GM12874 (cell line): Measurements from ENCODE around the gene CHID1.

Source experiments
- TF ChIP-seq, protein P1 (sequence below): IDR thresholded peaks from 2 replicates; pipeline ENCODE4 v1.5.1; 2011; ENCODE audit warnings: low read depth, mild to moderate bottlenecking, control low read depth, low read length, moderate library complexity; ENCODE audit not compliant: insufficient read depth

CHID1 gene

DNA sequence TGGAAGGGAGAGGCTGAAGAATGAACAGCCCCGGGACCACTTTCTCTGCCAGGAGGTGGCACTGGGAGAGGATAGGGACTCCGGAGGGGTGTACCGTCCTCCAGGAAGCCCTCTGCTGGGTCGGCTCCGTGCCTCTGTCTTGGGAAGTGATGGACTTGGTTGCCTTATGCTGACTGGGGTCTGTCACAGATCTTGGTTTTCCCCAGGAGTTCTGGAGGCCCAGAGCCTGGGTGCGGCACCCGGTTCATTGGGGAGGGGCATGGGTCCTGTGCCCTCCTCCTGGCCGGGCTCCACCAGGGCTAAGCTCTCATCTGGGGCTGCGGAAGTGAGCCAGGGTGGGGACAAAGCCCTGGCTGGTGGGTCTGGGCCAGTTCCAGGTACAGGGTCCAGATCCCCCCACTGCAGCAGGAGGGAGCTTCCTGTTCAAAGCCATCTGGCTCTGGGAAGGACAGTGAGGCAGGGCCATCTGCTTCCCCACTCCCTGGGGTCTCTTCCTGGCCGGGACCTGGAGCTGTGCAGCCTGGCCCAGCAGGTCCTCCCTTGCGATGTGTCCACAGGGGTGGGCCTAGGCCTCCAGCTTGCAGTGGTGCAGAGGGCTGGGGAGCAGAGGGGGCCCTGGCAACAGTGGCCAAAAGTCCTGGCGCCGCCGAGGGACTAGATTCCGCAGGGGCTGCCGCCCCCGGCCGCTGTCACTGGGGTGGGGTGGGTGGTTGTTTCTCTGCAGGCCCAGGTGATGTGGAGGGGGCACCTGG, 14.0 kb upstream of the CHID1 start:
- TF ChIP-seq, protein P1, sequence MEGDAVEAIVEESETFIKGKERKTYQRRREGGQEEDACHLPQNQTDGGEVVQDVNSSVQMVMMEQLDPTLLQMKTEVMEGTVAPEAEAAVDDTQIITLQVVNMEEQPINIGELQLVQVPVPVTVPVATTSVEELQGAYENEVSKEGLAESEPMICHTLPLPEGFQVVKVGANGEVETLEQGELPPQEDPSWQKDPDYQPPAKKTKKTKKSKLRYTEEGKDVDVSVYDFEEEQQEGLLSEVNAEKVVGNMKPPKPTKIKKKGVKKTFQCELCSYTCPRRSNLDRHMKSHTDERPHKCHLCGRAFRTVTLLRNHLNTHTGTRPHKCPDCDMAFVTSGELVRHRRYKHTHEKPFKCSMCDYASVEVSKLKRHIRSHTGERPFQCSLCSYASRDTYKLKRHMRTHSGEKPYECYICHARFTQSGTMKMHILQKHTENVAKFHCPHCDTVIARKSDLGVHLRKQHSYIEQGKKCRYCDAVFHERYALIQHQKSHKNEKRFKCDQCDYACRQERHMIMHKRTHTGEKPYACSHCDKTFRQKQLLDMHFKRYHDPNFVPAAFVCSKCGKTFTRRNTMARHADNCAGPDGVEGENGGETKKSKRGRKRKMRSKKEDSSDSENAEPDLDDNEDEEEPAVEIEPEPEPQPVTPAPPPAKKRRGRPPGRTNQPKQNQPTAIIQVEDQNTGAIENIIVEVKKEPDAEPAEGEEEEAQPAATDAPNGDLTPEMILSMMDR, result no peak

DNA sequence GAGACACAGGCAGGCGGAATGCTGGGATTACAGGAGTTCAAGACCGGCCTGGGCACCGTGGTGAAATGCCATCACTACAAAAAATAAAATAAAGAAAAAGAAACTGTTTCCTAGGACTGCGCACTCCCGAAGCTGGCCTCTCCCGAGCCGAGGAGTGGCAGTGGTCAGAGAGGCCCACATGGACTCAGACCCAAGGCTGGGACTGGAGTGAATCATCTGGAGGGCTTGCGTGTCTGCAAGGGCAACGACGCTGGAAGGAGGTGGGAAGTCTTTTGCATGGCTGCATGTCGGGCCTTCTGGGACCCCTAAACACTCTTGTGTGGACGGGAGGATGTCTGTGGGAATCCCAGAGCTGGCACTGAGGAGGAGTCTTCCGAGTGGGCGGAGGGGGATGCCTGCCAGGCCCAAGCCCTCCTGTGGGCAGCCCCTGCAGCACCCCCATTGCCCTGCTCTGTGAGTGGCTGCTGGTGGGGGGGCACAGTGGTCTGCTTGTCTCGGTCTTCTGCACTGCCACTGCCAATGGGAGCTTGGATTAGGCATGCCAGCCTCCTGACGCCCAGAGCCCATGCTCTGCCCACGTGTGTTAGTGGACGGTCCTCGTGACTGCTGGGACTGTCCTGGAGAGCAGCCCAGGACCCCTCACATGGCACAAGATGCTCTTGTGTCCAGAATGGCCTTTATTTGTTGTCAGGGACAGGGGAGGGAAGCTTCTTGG, 13.2 kb upstream of the CHID1 start:
- TF ChIP-seq, protein P1, result no peak

DNA sequence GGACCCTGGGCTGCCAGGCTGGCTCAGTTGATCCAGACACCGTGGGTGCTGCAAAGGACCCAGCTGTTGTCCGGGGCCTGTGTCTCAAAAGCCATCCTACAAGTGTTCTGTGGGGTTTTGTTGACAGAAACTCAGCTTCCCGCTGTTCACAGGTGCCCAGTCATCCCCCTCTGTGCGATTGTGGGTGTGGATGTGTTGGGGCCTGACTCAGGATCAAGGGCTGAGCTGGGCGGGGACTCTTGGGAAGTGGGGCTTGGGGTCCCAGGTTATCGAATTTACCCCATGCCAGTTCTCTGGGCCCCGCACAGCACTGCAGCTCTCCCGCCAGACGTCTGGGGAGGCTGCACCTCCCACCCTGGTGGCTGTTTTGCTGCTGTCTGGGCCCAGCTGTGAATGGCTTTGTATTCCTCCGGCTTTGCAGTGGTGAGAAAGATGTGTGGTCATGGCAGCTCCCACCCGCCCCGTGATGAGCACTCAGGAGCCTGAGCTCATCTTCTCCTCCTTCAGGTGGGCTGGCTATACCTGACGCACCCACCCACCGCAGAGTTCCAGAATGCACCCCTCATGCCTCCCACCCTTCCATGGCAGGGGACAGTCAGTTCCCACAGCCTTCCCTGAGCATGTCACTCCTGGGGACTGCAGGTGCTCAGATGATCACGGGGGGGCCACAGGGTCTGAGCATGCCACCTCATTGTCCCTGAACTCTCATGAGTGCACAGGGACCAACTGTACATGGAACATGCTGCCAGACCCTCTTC, 11.5 kb upstream of the CHID1 start:
- TF ChIP-seq, protein P1, result no peak

GRCh38 chr11:917426-917825, 6.8 kb upstream of the CHID1 start:
- TF ChIP-seq, protein P1, result no peak

- TF ChIP-seq, protein P1, result no peak
These were observed 4.3 kb upstream of the CHID1 start for GRCh38 chr11:914747-915501.

- TF ChIP-seq, protein P1, result no peak
These were observed 3.6 kb upstream of the CHID1 start for GRCh38 chr11:914204-914603.
